A549 (cell line): Measurements from ENCODE around the gene PRR5. TPM values are rescaled to one million over a fixed set of nuclear protein-coding genes. Genes with fewer than 3 reads are reported as not detected.

Experiments
- ATAC-seq, 2 experiments: fragments of 200-7000 bp in 1 of 2; fragments of >200 bp in 1 of 2; cut with Nextera tagmentation in 1 of 2; cut with Tn5 transposase in 1 of 2; 3 replicates each; pipeline versions ENCODE4 v1.8.0 to v1.9.1; 2018 to 2020; ENCODE audit warnings: mild to moderate bottlenecking in 1 of 2, moderate library complexity in 1 of 2
- CTCF ChIA-PET: fragments of 300-600 bp; sonication (Branson Sonifier 250); formaldehyde crosslinking; extraction: SDS; loops from one replicate; lab custom pipeline; 2021; ENCODE audit warnings: antibody characterized with exemption, inconsistent platforms; lab: Yijun Ruan, JAX
- POLR2A ChIA-PET: fragments of 350-600 bp; formaldehyde crosslinking; extraction: SDS; loops from one replicate; lab custom pipeline; 2021; ENCODE audit warnings: antibody characterized with exemption, inconsistent platforms; lab: Yijun Ruan, JAX
- DNase-seq, 2 experiments: peaks; one replicate each; pipeline versions ENCODE4 v3.0.0 to v3.0.0-alpha.2; 2011 to 2016; ENCODE audit warnings: low read depth in 1 of 2, low spot score in 1 of 2
- FAIRE-seq: peaks from 2 replicates; lab custom pipeline; 2011; peaks lifted over from hg19 to GRCh38; lab: Jason Lieb, UNC
- H3K27ac ChIP-seq, 2 experiments: fragments of >200 bp; sonication (Bioruptor Twin); formaldehyde crosslinking; 3 replicates each; pipeline ENCODE4 v1.5.1; 2016 to 2017
- H3K4me1 ChIP-seq: fragments of >200 bp; sonication (Bioruptor Twin); formaldehyde crosslinking; 3 replicates; pipeline ENCODE4 v1.6.1; 2016
- H3K4me2 ChIP-seq: fragments of >200 bp; sonication (Bioruptor Twin); formaldehyde crosslinking; 3 replicates; pipeline ENCODE4 v1.6.1; 2016
- H3K4me3 ChIP-seq: fragments of >200 bp; sonication (Bioruptor Twin); formaldehyde crosslinking; 3 replicates; pipeline ENCODE4 v1.5.1; 2016
- H3K9me3 ChIP-seq: fragments of >200 bp; sonication (Bioruptor Twin); formaldehyde crosslinking; 3 replicates; pipeline ENCODE4 v1.6.1; 2016
- CBX2 ChIP-seq: fragments of 200-600 bp; sonication (generic); IDR thresholded peaks from 2 replicates; pipeline ENCODE4 v1.6.1; 2016; ENCODE audit warnings: low read depth, mild to moderate bottlenecking, borderline replicate concordance
- EHF ChIP-seq: fragments of 250-450 bp; sonication (Bioruptor Pico); IDR thresholded peaks from 2 replicates; pipeline ENCODE4 v1.5.0; 2020; ENCODE audit warnings: mild to moderate bottlenecking
- EHMT2 ChIP-seq: fragments of 200-600 bp; sonication (generic); IDR thresholded peaks from 2 replicates; pipeline ENCODE4 v1.6.1; 2016; ENCODE audit warnings: antibody characterized with exemption, low read depth, mild to moderate bottlenecking, moderate library complexity
- ESRRA ChIP-seq: fragments of 150-350 bp; IDR thresholded peaks from 2 replicates; pipeline ENCODE4 v1.6.1; 2014; ENCODE audit warnings: mild to moderate bottlenecking, low read length, borderline replicate concordance
- FOXS1 ChIP-seq: fragments of 250-450 bp; sonication (Bioruptor Pico); IDR thresholded peaks from 2 replicates; pipeline ENCODE4 v1.5.0; 2020; ENCODE audit warnings: mild to moderate bottlenecking, moderate library complexity
- GATA3 ChIP-seq: IDR thresholded peaks from 2 replicates; pipeline ENCODE4 v1.6.1; 2012; ENCODE audit warnings: borderline replicate concordance
- HDAC2 ChIP-seq: fragments of 200-600 bp; sonication (generic); IDR thresholded peaks from 2 replicates; pipeline ENCODE4 v1.6.1; 2016
- HOXB13 ChIP-seq: fragments of 250-450 bp; sonication (Bioruptor Pico); IDR thresholded peaks from 2 replicates; pipeline ENCODE4 v1.5.0; 2020; ENCODE audit warnings: low read depth, mild to moderate bottlenecking, moderate library complexity
- JUN ChIP-seq, 2 experiments: fragments of >200 bp; sonication (Bioruptor Twin); formaldehyde crosslinking; IDR thresholded peaks; 2 replicates in 1 of 2; 3 replicates in 1 of 2; pipeline ENCODE4 v1.6.1; 2016 to 2017
- JUNB ChIP-seq: fragments of >200 bp; sonication (Bioruptor Twin); formaldehyde crosslinking; IDR thresholded peaks from 2 replicates; pipeline ENCODE4 v1.6.1; 2016
- KDM1A ChIP-seq: fragments of 200-600 bp; sonication (generic); IDR thresholded peaks from 2 replicates; pipeline ENCODE4 v1.6.1; 2016; ENCODE audit warnings: low read depth, mild to moderate bottlenecking
- MAFK ChIP-seq: fragments of 450-650 bp; IDR thresholded peaks from 2 replicates; pipeline ENCODE4 v1.6.1; 2014; ENCODE audit not compliant: partially characterized antibody
- MAZ ChIP-seq: fragments of 150-350 bp; IDR thresholded peaks from 2 replicates; pipeline ENCODE4 v1.6.1; 2014; ENCODE audit warnings: antibody characterized with exemption, low read depth, low read length, borderline replicate concordance
- POLR2A ChIP-seq: IDR thresholded peaks from 2 replicates; pipeline ENCODE4 v1.6.1; 2012; ENCODE audit warnings: mild to moderate bottlenecking, low read length
- POLR2AphosphoS2 ChIP-seq: conservative IDR thresholded peaks from 2 replicates; pipeline ENCODE4 v1.6.1; 2012; ENCODE audit warnings: low read length, improper control_type of control experiment, inconsistent platforms
- RARB ChIP-seq: fragments of 250-450 bp; sonication (Bioruptor Pico); IDR thresholded peaks from 2 replicates; pipeline ENCODE4 v1.8.0; 2021; ENCODE audit warnings: mild to moderate bottlenecking, moderate library complexity
- RCOR1 ChIP-seq: fragments of 150-350 bp; IDR thresholded peaks from 2 replicates; pipeline ENCODE4 v1.6.1; 2014; ENCODE audit warnings: antibody characterized with exemption, low read length, low read depth
- RFX5 ChIP-seq: fragments of 450-650 bp; IDR thresholded peaks from 2 replicates; pipeline ENCODE4 v1.7.1; 2014; ENCODE audit warnings: antibody characterized with exemption, mild to moderate bottlenecking, moderate library complexity
- RNF2 ChIP-seq: fragments of 200-600 bp; sonication (generic); IDR thresholded peaks from 2 replicates; pipeline ENCODE4 v1.6.1; 2016; ENCODE audit warnings: low read depth, mild to moderate bottlenecking, antibody characterized with exemption, moderate library complexity, borderline replicate concordance
- TFCP2L1 ChIP-seq: fragments of 250-450 bp; sonication (Bioruptor Pico); IDR thresholded peaks from 2 replicates; pipeline ENCODE4 v1.5.0; 2021; ENCODE audit warnings: mild to moderate bottlenecking
- TP53 ChIP-seq: fragments of 250-450 bp; sonication (Bioruptor Pico); IDR thresholded peaks from 2 replicates; pipeline ENCODE4 v1.5.0; 2021; ENCODE audit warnings: mild to moderate bottlenecking, moderate library complexity
- ZC3H11A ChIP-seq: fragments of 450-650 bp; IDR thresholded peaks from 2 replicates; pipeline ENCODE4 v1.6.1; 2014; ENCODE audit warnings: antibody characterized with exemption, mild to moderate bottlenecking
- ZFP36 ChIP-seq: fragments of 450-650 bp; IDR thresholded peaks from 2 replicates; pipeline ENCODE4 v1.6.1; 2014; ENCODE audit warnings: borderline replicate concordance; ENCODE audit not compliant: partially characterized antibody
- ZSCAN20 ChIP-seq: fragments of 250-450 bp; sonication (Bioruptor Pico); IDR thresholded peaks from 2 replicates; pipeline ENCODE4 v1.8.0; 2022; ENCODE audit warnings: mild to moderate bottlenecking, moderate library complexity
- WGBS: methylation state at CpG from one replicate; pipeline ENCODE4 v1.1.6; 2017; ENCODE audit errors: missing lambda C conversion rate; 5-methylcytosine and 5-hydroxymethylcytosine counted together
- polyA plus RNA-seq, 4 experiments: library from polyadenylated mRNA; depleted of rRNA in 3 of 4; stranded (reverse); fragments of >200 nt; fragmentation: RNase III in 1 of 4; extraction: RNeasy Plus Mini Kit Qiagen cat#74134 plus additional on column Dnase treatment in 1 of 4; gene quantifications; 2 replicates in 3 of 4; 3 replicates in 1 of 4; pipeline ENCODE4 v1.2.3, GENCODE V29; 2011 to 2017
- TF ChIP-seq, protein P1 (sequence below): fragments of 200-600 bp; sonication (generic); IDR thresholded peaks from 2 replicates; pipeline ENCODE4 v1.6.1; 2016; ENCODE audit warnings: antibody characterized with exemption, mild to moderate bottlenecking, moderate library complexity
- TF ChIP-seq, protein P2 (sequence below): fragments of >200 bp; sonication (Bioruptor Twin); formaldehyde crosslinking; IDR thresholded peaks from 3 replicates; pipeline ENCODE4 v1.6.1; 2016
- TF ChIP-seq, protein P3 (sequence below): fragments of >200 bp; sonication (Bioruptor Twin); formaldehyde crosslinking; IDR thresholded peaks from 2 replicates; pipeline ENCODE4 v1.6.1; 2016
- TF ChIP-seq, protein P4 (sequence below): IDR thresholded peaks from 2 replicates; pipeline ENCODE4 v1.6.1; 2012
- TF ChIP-seq, protein P5 (sequence below): fragments of 150-350 bp; IDR thresholded peaks from 2 replicates; pipeline ENCODE4 v1.6.1; 2014; ENCODE audit warnings: low read depth, mild to moderate bottlenecking, low read length

Gene PRR5
- polyA plus RNA-seq, 2 of the 4 experiments (the other 2 are of a cell fraction): 7.1 to 19.5 TPM

DNA sequence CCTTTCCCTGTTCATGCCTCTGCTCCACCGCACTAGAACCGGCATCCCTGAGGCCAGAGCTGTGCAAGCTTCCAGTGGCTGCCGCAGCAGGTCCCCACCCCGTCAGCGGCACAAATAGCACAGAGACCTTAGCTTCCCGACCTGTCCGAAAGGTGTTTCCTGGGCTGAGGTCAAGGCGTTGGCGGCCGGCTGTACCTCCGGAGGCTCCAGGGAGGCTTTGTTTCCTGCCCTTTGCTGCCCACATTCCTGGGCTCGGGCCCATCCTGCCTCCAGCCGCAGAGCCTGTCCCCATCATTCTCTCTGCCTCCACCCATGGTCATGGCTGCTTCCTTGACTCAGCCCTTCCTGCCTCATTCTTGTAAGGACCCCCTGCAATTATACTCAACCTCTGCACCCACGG lies 81.6 kb downstream of the PRR5 start:
- WGBS: 42% methylated on average over 9 of the region's 14 CpGs
- FAIRE-seq: no peak
- no peak overlapping the region for H3K4me2 ChIP-seq

DNA sequence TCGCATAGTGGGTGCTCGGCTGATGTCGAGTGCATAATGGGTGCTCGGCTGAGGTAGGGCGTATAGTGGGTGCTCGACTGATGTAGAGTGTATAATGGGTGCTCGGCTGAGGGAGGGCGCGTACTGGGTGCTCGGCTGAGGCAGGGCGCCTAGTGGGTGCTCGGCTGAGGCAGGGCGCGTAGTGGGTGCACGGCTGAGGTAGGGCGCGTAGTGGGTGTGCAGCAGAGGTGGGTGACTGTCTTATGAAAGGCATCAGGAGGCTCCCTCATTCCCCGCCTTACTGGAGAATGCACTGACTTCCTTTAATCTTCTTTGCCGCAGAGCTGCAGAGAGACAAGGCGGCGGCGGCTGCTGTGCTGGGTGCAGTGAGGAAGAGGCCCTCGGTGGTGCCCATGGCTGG lies 84.1 kb downstream of the PRR5 start:
- DNase-seq: no peak
- TF ChIP-seq FOXS1 (no peak), JUN (IDR thresholded peaks at IDR 0.05) (no peak), HDAC2 (no peak), JUNB (no peak), GATA3 (no peak), RCOR1 (no peak), HOXB13 (CRISPR knock-in tag) (no peak)
- TF ChIP-seq, protein P1, sequence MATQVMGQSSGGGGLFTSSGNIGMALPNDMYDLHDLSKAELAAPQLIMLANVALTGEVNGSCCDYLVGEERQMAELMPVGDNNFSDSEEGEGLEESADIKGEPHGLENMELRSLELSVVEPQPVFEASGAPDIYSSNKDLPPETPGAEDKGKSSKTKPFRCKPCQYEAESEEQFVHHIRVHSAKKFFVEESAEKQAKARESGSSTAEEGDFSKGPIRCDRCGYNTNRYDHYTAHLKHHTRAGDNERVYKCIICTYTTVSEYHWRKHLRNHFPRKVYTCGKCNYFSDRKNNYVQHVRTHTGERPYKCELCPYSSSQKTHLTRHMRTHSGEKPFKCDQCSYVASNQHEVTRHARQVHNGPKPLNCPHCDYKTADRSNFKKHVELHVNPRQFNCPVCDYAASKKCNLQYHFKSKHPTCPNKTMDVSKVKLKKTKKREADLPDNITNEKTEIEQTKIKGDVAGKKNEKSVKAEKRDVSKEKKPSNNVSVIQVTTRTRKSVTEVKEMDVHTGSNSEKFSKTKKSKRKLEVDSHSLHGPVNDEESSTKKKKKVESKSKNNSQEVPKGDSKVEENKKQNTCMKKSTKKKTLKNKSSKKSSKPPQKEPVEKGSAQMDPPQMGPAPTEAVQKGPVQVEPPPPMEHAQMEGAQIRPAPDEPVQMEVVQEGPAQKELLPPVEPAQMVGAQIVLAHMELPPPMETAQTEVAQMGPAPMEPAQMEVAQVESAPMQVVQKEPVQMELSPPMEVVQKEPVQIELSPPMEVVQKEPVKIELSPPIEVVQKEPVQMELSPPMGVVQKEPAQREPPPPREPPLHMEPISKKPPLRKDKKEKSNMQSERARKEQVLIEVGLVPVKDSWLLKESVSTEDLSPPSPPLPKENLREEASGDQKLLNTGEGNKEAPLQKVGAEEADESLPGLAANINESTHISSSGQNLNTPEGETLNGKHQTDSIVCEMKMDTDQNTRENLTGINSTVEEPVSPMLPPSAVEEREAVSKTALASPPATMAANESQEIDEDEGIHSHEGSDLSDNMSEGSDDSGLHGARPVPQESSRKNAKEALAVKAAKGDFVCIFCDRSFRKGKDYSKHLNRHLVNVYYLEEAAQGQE: no peak
- Histone ChIP-seq H3K4me1 (no peaks in the 10 kb centered on the region), H3K4me3 (no peak overlapping the region), H3K4me2 (no peak overlapping the region), H3K27ac (no peak overlapping the region), H3K9me3 (no peaks in the 10 kb centered on the region)
- whole genome bisulfite sequencing: 88% methylated on average over 23 of the region's 23 CpGs
- FAIRE-seq: no peak
- ChIA-PET POLR2A (no interaction called here), CTCF (no interaction called here)
- ATAC-seq: no peak

More for the DNA sequence above, 81.6 kb downstream of the PRR5 start:
- no peaks in the 10 kb centered on the region for H3K9me3 ChIP-seq
- DNase-seq: no peak
- TF ChIP-seq KDM1A (no peak), CBX2 (no peak), POLR2A (no peak), JUNB (no peak)
- TF ChIP-seq, protein P2, sequence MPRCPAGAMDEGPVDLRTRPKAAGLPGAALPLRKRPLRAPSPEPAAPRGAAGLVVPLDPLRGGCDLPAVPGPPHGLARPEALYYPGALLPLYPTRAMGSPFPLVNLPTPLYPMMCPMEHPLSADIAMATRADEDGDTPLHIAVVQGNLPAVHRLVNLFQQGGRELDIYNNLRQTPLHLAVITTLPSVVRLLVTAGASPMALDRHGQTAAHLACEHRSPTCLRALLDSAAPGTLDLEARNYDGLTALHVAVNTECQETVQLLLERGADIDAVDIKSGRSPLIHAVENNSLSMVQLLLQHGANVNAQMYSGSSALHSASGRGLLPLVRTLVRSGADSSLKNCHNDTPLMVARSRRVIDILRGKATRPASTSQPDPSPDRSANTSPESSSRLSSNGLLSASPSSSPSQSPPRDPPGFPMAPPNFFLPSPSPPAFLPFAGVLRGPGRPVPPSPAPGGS: no peak
- ChIA-PET POLR2A (no interaction called here), CTCF (no interaction called here)
- H3K27ac ChIP-seq: no peak overlapping the region
- no peaks in the 10 kb centered on the region for H3K4me1 ChIP-seq
- no peak overlapping the region for H3K4me3 ChIP-seq
- no peak for ATAC-seq

DNA sequence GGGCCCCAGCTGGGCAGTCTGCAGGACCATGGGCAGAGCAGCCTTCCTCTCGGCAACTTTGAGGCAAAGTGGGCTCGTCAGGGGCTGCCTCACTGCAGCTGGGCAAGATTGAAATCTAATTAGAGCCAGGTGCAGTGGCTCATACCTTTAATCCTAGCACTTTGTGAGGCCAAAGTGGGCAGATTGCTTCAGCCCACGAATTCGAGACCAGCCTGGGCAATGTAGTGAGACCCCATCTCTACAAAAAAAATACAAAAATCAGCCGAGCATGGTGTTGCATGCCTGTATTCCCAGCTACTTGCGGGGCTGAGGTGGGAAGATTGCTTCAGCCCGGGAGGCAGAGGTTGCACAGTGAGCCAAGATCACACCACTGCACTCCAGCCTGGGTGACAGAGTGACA lies 84.6 kb downstream of the PRR5 start:
- ChIA-PET POLR2A (no interaction called here), CTCF (no interaction called here)
- DNase-seq: no peak
- FAIRE-seq: no peak
- Histone ChIP-seq H3K4me1 (no peaks in the 10 kb centered on the region), H3K4me2 (no peak overlapping the region), H3K4me3 (no peak overlapping the region), H3K9me3 (no peaks in the 10 kb centered on the region), H3K27ac (no peak overlapping the region)
- no peak for ATAC-seq
- TF ChIP-seq, protein P3, sequence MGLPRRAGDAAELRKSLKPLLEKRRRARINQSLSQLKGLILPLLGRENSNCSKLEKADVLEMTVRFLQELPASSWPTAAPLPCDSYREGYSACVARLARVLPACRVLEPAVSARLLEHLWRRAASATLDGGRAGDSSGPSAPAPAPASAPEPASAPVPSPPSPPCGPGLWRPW: no peak
- TF ChIP-seq EHF (CRISPR knock-in tag) (no peak), MAFK (no peak), GATA3 (no peak), CBX2 (no peak), TP53 (CRISPR knock-in tag) (no peak), ZFP36 (no peak), RNF2 (no peak), EHMT2 (no peak), MAZ (no peak), ESRRA (no peak), POLR2AphosphoS2 (no peak), RARB (CRISPR knock-in tag) (no peak), ZC3H11A (no peak), RFX5 (no peak), TFCP2L1 (CRISPR knock-in tag) (no peak), ZSCAN20 (CRISPR knock-in tag) (no peak)
- TF ChIP-seq, protein P4, sequence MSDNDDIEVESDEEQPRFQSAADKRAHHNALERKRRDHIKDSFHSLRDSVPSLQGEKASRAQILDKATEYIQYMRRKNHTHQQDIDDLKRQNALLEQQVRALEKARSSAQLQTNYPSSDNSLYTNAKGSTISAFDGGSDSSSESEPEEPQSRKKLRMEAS: no peak
- TF ChIP-seq, protein P5, sequence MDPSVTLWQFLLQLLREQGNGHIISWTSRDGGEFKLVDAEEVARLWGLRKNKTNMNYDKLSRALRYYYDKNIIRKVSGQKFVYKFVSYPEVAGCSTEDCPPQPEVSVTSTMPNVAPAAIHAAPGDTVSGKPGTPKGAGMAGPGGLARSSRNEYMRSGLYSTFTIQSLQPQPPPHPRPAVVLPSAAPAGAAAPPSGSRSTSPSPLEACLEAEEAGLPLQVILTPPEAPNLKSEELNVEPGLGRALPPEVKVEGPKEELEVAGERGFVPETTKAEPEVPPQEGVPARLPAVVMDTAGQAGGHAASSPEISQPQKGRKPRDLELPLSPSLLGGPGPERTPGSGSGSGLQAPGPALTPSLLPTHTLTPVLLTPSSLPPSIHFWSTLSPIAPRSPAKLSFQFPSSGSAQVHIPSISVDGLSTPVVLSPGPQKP: no peak
- 86% methylated on average over 6 of the region's 7 CpGs for WGBS
